Measurements from ENCODE around the gene AXDND1. TPM values are rescaled to one million over a fixed set of nuclear protein-coding genes. Genes with fewer than 3 reads are reported as not detected.

Gene AXDND1
- total and polyA plus RNA-seq, 2 of the 8 experiments (the other 6 are each of a cell fraction or from before 2014, with no cell fraction given), result 0.61 TPM; not detected in 1

DNA sequence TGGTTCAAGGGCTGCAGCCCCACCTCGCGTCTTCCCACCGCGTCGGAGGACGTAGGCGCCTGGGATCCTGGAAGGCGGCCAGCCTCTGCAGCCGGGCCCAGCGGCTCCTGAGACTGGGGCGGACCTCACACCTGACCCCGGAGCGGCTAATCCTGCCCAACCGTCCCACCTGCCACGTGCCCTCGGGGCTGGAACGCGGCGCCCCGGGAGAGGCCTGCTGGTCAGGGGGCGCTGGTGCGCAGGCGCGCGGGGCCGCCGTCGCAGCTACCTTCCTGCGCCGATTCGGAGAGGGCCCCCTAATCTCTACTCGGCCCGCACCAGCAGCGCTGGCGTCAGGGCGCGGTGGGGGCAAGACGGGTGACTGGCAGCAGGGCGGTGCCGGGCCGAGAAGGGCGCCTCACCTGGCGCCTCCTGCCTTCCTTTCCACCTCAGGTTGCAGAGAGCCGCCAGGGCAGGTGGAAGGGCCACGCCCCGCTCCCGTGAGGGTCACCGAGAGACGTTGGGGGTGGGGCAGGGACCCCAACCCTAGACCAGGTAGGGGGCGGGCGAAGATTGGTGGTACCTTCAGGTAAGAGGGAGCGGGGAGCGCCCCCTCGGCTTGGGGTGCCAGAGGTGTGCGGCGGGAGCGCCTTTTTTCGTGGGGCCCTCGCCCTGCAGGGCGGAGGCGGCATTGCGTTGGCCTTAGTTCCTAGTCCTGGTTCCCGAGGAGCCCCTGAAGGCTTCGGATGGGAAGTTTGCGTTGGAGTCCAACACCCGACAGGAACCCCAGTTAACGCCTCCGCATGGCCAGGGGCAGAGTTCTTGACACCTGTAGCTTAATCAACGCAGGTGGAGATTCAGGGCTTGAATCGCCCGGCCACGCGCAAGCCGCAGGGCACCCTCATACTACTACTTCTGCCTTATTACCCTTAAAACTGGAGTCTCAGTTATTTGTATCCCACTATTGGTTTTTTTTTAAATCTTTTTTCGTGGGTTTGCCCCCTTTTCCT is 226.1 kb downstream of the AXDND1 start, which contains the start of gene TDRD5:
TDRD5 (plus strand) TSS at position 241 of the 989 bp plus-strand sequence. CDS start 784 bp downstream, outside the sequence.
- Histone ChIP-seq H3K4me1 (replicated peaks in 1 of 4; ENCODE audit: control insufficient read depth in 3 of 4, insufficient read depth in 4 of 4, low read length in 3 of 4) (no peaks in the 10 kb centered on the region; a peak in 1 of 7 replicates), H2BK120ac (replicated peaks; ENCODE audit: low read depth, low read length) (no peak within 1 kb of the TSS), H2BK20ac (ENCODE audit: low read length) (no peak within 1 kb of the TSS), H2BK12ac (ENCODE audit: low read depth, low read length) (no peak within 1 kb of the TSS), H3K27me3 (replicated peaks in 1 of 4; ENCODE audit: control insufficient read depth in 3 of 4, extremely low read depth in 1 of 4, insufficient read depth in 3 of 4, low read length in 3 of 4) (peaks cover 11 to 49% (median 31%) of the 10 kb centered on the region in 4 experiments), H4K5ac (ENCODE audit: insufficient read length, low read depth, low read length) (no peak within 1 kb of the TSS), H3K4ac (replicated peaks; ENCODE audit: insufficient read length, low read depth, low read length) (no peak within 1 kb of the TSS), H2AK5ac (ENCODE audit: low read depth, low read length) (no peak within 1 kb of the TSS), H3K9me3 (ENCODE audit: insufficient read depth in 2 of 2, low read depth in 1 of 2, low read length in 1 of 2) (peaks cover 3% of the 10 kb centered on the region in 2 experiments; a peak in 2 of 4 replicates), H3K79me2 (ENCODE audit: control insufficient read depth in 1 of 2, insufficient read depth in 2 of 2, low read length in 2 of 2) (no peaks in the 10 kb centered on the region), H2BK15ac (ENCODE audit: low read length) (no peak within 1 kb of the TSS), H3K79me1 (ENCODE audit: low read depth, low read length) (no peaks in the 10 kb centered on the region), H2BK5ac (ENCODE audit: low read depth, low read length) (no peak within 1 kb of the TSS), H4K8ac (ENCODE audit: extremely low read depth, insufficient read depth, low read length) (peak within 1 kb of the TSS; percentile 78), H4K91ac (replicated peaks; ENCODE audit: insufficient read length, low read length) (no peak within 1 kb of the TSS), H3K14ac (ENCODE audit: insufficient read length) (no peak within 1 kb of the TSS), H3K18ac (ENCODE audit: extremely low read depth, low read length) (no peak within 1 kb of the TSS; the same call in none of the 2 replicates), H3K4me2 (ENCODE audit: insufficient read depth in 1 of 2, low read depth in 2 of 2, low read length in 2 of 2) (peak within 1 kb of the TSS; percentile 46 to 53; a peak in 3 of 4 replicates), H3K23me2 (ENCODE audit: low read depth, low read length) (no peaks in the 10 kb centered on the region), H3K27ac (ENCODE audit: low read depth, low read length) (no peak within 1 kb of the TSS), H3K4me3 (ENCODE audit: extremely low read depth in 1 of 4, insufficient read depth in 2 of 4, low read depth in 3 of 4, low read length in 4 of 4) (peak within 1 kb of the TSS; percentile 0 to 44 (median 14); a peak in 6 of 8 replicates), H3K56ac (replicated peaks; ENCODE audit: insufficient read length, low read depth, low read length) (no peak within 1 kb of the TSS), H3K36me3 (ENCODE audit: control insufficient read depth in 2 of 4, insufficient read depth in 4 of 4, low read length in 3 of 4) (no peaks in the 10 kb centered on the region; a peak in 1 of 8 replicates), H2AFZ (ENCODE audit: low read length) (no peak within 1 kb of the TSS; the same call in 1 of the 2 replicates), H4K20me1 (replicated peaks in 1 of 2; ENCODE audit: control insufficient read depth in 1 of 2, insufficient read depth in 2 of 2, low read length in 2 of 2) (no peaks in the 10 kb centered on the region), H3K9ac (replicated peaks in 1 of 4; ENCODE audit: extremely low read depth in 1 of 4, low read depth in 3 of 4, low read length in 3 of 4) (no peak within 1 kb of the TSS), H3K23ac (ENCODE audit: insufficient read length) (no peak within 1 kb of the TSS)
- ChIA-PET CTCF (ENCODE audit: partially characterized antibody) (interaction anchor here (0.7 to 2.1 kb wide), 10 partner anchors 9 to 379 kb away, joined by 3 to 8 read pairs (median 3); no protein-coding TSS in a partner anchor), POLR2A (ENCODE audit: partially characterized antibody) (no interaction called here)
- no peak for FAIRE-seq
- 38% methylated on average over 62 of the region's 75 CpGs; no CpG with 5 or more reads in 1 of the 2 experiments for WGBS, 2 experiments (ENCODE audit: extremely low coverage in 1 of 2, insufficient coverage in 1 of 2, insufficient read length in 1 of 2, insufficient replicate concordance in 2 of 2, low coverage in 1 of 2, low lambda C conversion rate in 2 of 2, missing lambda C conversion rate in 1 of 2)
- peak in 1 of 2 experiments; percentile 85 for DNase-seq (ENCODE audit: low read depth in 1 of 2, low spot score in 2 of 2)
- TF ChIP-seq SIRT6 (IDR thresholded peaks at IDR 0.05; ENCODE audit: low read length) (no peak), FOSL1 (IDR thresholded peaks at IDR 0.05; ENCODE audit: insufficient read depth, low read depth, low read length) (no peak), RNF2 (IDR thresholded peaks at IDR 0.05; ENCODE audit: borderline replicate concordance, low read depth, low read length, missing control alignments, poor library complexity, severe bottlenecking) (peak; percentile 80), SP1 (IDR thresholded peaks at IDR 0.05; ENCODE audit: low read depth, low read length) (no peak), EZH2 (IDR thresholded peaks at IDR 0.05; ENCODE audit: low read depth, low read length, severe bottlenecking) (no peak), POLR2A (IDR thresholded peaks at IDR 0.05; ENCODE audit: control extremely low read depth in 1 of 2, low read depth in 2 of 2, low read length in 2 of 2) (no peak), SIX5 (IDR thresholded peaks at IDR 0.05; ENCODE audit: low read depth, low read length) (no peak), CHD1 (IDR thresholded peaks at IDR 0.05; ENCODE audit: low read depth, low read length) (no peak), BACH1 (IDR thresholded peaks at IDR 0.05; ENCODE audit: low read length) (no peak), HDAC2 (IDR thresholded peaks at IDR 0.05; ENCODE audit: borderline replicate concordance in 1 of 2, low read depth in 2 of 2, low read length in 2 of 2) (peak; percentile 37 to 94; a peak in 3 of 4 replicates), JUN (IDR thresholded peaks at IDR 0.05; ENCODE audit: low read depth, low read length) (no peak)
